ENCODE data around the gene AZGP1. TPM values are rescaled to one million over a fixed set of nuclear protein-coding genes. Genes with fewer than 3 reads are reported as not detected.

Gene AZGP1
- polyA plus RNA-seq, 1 of the 3 experiments (the other 2 are of a cell fraction): not detected

- DNase-seq: no peak
- Histone ChIP-seq H3K4me1 (ENCODE audit: control insufficient read depth in 1 of 2, insufficient read depth in 2 of 2, low read depth in 1 of 2, low read length in 1 of 2) (peaks cover 0 to 5% of the 10 kb centered on the region in 2 experiments; a peak in 1 of 4 replicates), H3K9me3 (no peaks in the 10 kb centered on the region), H3F3A (replicated peaks; ENCODE audit: insufficient read depth) (no peaks in the 10 kb centered on the region), H3K4me3 (ENCODE audit: low read depth in 2 of 2, low read length in 1 of 2) (no peak overlapping the region), H3K79me2 (ENCODE audit: insufficient read depth) (no peaks in the 10 kb centered on the region), H2AFZ (ENCODE audit: low read depth) (no peak overlapping the region), H3K27me3 (ENCODE audit: insufficient read depth) (peaks cover 33% of the 10 kb centered on the region; the same call in 1 of the 2 replicates), H3K9ac (no peak overlapping the region), H3K9me2 (no peaks in the 10 kb centered on the region), H3K4me2 (no peak overlapping the region), H3K36me3 (replicated peaks in 1 of 2; ENCODE audit: control insufficient read depth in 1 of 2, insufficient read depth in 2 of 2, low read length in 1 of 2) (no peaks in the 10 kb centered on the region), H4K20me1 (ENCODE audit: insufficient read depth) (no peaks in the 10 kb centered on the region), H3K27ac (ENCODE audit: low read depth in 2 of 2, low read length in 1 of 2) (no peak overlapping the region)
- ChIA-PET CTCF (no interaction called here), POLR2A (no interaction called here)
- 15% methylated on average over 5 of the region's 5 CpGs for WGBS (ENCODE audit: low lambda C conversion rate)
- TF ChIP-seq ELF1 (IDR thresholded peaks at IDR 0.05) (no peak), FOSL2 (IDR thresholded peaks at IDR 0.05; ENCODE audit: borderline replicate concordance, low read depth) (no peak), RAD21 (IDR thresholded peaks at IDR 0.05; ENCODE audit: low read length) (no peak), FOXJ3 (CRISPR knock-in tag; IDR thresholded peaks at IDR 0.05) (no peak), NFIC (IDR thresholded peaks at IDR 0.05; ENCODE audit: borderline replicate concordance) (no peak), USF2 (IDR thresholded peaks at IDR 0.05; ENCODE audit: borderline replicate concordance, low read depth, low read length) (no peak), RFX5 (IDR thresholded peaks at IDR 0.05; ENCODE audit: low read length) (no peak), SMC3 (IDR thresholded peaks at IDR 0.05; ENCODE audit: low read depth, low read length) (no peak), FOXM1 (IDR thresholded peaks at IDR 0.05; ENCODE audit: low read depth) (no peak), NRF1 (IDR thresholded peaks at IDR 0.05; ENCODE audit: low read depth, low read length) (no peak), TAF1 (IDR thresholded peaks at IDR 0.05; ENCODE audit: borderline replicate concordance, low read depth, low read length) (no peak), GATA2 (CRISPR knock-in tag; IDR thresholded peaks at IDR 0.05) (no peak), POLR2AphosphoS5 (IDR thresholded peaks at IDR 0.05; ENCODE audit: low read depth, low read length) (no peak), RXRA (IDR thresholded peaks at IDR 0.05; ENCODE audit: borderline replicate concordance, low read depth) (no peak)
- TF ChIP-seq, protein P1, sequence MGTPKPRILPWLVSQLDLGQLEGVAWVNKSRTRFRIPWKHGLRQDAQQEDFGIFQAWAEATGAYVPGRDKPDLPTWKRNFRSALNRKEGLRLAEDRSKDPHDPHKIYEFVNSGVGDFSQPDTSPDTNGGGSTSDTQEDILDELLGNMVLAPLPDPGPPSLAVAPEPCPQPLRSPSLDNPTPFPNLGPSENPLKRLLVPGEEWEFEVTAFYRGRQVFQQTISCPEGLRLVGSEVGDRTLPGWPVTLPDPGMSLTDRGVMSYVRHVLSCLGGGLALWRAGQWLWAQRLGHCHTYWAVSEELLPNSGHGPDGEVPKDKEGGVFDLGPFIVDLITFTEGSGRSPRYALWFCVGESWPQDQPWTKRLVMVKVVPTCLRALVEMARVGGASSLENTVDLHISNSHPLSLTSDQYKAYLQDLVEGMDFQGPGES (IDR thresholded peaks at IDR 0.05; ENCODE audit: low read depth, low read length): no peak
- TF ChIP-seq, protein P2, sequence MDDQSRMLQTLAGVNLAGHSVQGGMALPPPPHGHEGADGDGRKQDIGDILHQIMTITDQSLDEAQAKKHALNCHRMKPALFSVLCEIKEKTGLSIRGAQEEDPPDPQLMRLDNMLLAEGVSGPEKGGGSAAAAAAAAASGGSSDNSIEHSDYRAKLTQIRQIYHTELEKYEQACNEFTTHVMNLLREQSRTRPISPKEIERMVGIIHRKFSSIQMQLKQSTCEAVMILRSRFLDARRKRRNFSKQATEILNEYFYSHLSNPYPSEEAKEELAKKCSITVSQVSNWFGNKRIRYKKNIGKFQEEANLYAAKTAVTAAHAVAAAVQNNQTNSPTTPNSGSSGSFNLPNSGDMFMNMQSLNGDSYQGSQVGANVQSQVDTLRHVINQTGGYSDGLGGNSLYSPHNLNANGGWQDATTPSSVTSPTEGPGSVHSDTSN (IDR thresholded peaks at IDR 0.05): no peak
- TF ChIP-seq, protein P3, sequence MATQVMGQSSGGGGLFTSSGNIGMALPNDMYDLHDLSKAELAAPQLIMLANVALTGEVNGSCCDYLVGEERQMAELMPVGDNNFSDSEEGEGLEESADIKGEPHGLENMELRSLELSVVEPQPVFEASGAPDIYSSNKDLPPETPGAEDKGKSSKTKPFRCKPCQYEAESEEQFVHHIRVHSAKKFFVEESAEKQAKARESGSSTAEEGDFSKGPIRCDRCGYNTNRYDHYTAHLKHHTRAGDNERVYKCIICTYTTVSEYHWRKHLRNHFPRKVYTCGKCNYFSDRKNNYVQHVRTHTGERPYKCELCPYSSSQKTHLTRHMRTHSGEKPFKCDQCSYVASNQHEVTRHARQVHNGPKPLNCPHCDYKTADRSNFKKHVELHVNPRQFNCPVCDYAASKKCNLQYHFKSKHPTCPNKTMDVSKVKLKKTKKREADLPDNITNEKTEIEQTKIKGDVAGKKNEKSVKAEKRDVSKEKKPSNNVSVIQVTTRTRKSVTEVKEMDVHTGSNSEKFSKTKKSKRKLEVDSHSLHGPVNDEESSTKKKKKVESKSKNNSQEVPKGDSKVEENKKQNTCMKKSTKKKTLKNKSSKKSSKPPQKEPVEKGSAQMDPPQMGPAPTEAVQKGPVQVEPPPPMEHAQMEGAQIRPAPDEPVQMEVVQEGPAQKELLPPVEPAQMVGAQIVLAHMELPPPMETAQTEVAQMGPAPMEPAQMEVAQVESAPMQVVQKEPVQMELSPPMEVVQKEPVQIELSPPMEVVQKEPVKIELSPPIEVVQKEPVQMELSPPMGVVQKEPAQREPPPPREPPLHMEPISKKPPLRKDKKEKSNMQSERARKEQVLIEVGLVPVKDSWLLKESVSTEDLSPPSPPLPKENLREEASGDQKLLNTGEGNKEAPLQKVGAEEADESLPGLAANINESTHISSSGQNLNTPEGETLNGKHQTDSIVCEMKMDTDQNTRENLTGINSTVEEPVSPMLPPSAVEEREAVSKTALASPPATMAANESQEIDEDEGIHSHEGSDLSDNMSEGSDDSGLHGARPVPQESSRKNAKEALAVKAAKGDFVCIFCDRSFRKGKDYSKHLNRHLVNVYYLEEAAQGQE (IDR thresholded peaks at IDR 0.05; ENCODE audit: low read depth, low read length): no peak
Measured at GRCh38 chr7:99927536-99927935, 48.3 kb downstream of the AZGP1 start.

Data from SK-N-SH (cell line).